Activated CD4-positive, alpha-beta memory T cell treated with anti-CD3 and anti-CD28 coated beads for 36 hours (primary cell): ENCODE measurements around the gene GNAQ. TPM values are rescaled to one million over a fixed set of nuclear protein-coding genes. Genes with fewer than 3 reads are reported as not detected.

Experiments used
- CTCF ChIA-PET: fragments of 350-600 bp; sonication (Branson Sonifier 250); formaldehyde crosslinking; loops from one replicate; lab custom pipeline; 2021; ENCODE audit warnings: antibody characterized with exemption, inconsistent platforms; lab: Charles Lee
- POLR2A ChIA-PET: fragments of 350-600 bp; sonication (Branson Sonifier 250); formaldehyde crosslinking; loops from one replicate; lab custom pipeline; 2021; ENCODE audit warnings: antibody characterized with exemption; lab: Charles Lee
- DNase-seq: peaks from one replicate; pipeline ENCODE4 v3.0.0-alpha.2; 2020
- H3K27ac Mint-ChIP-seq: one replicate; pipeline ENCODE4 v1.8.0; 2021; ENCODE audit warnings: mixed read lengths
- H3K27me3 Mint-ChIP-seq: one replicate; pipeline ENCODE4 v1.8.0; 2021; ENCODE audit warnings: mixed read lengths
- H3K36me3 Mint-ChIP-seq: one replicate; pipeline ENCODE4 v1.8.0; 2021; ENCODE audit warnings: mixed read lengths
- H3K4me1 Mint-ChIP-seq: one replicate; pipeline ENCODE4 v1.8.0; 2021; ENCODE audit warnings: low read depth, mixed read lengths
- H3K4me3 Mint-ChIP-seq: one replicate; pipeline ENCODE4 v1.8.0; 2021; ENCODE audit warnings: mild to moderate bottlenecking, mixed read lengths
- H3K9me3 Mint-ChIP-seq: one replicate; pipeline ENCODE4 v1.8.0; 2021; ENCODE audit warnings: mixed read lengths
- intact Hi-C: fragments of 100-400 bp; cut with micrococcal nuclease; formaldehyde crosslinking; loops from one replicate; pipeline ENCODE4 v1.15.1; 2023
- total RNA-seq, 2 experiments: library from RNA; stranded (reverse); gene quantifications; one replicate each; pipeline ENCODE4 v1.2.3, GENCODE V29; 2021

The GNAQ gene
- total RNA-seq, 2 experiments from 2014 or later: 25.9 to 26.1 TPM

DNA sequence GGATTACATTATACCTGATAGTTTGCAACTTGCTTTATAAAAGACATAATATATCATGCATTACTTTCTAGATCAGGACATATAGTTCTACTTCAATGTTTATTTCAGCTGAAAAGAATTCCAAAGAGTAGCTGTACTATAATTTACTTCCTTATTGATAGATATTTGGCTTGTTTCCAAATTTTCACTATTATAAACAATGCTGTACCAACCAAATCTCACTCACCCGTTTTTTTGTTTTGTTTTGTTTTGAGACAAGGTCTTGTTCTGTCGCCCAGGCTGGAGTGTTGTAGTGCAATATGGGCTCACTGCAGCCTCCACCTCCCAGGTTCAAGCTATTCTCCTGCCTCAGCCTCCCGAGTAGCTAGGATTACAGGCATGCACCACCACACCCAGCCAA lies 132.7 kb downstream of the GNAQ start:
- no peak for DNase-seq
- peaks cover 34% of the 10 kb centered on the region for H3K4me1 Mint-ChIP-seq
- peaks cover 8% of the 10 kb centered on the region for H3K36me3 Mint-ChIP-seq
- no peaks in the 10 kb centered on the region for H3K27me3 Mint-ChIP-seq
- H3K9me3 Mint-ChIP-seq: no peaks in the 10 kb centered on the region
- no peak overlapping the region for H3K27ac Mint-ChIP-seq
- ChIA-PET POLR2A (interaction anchor here (0.6 kb wide), 1 partner anchor 122 kb away, joined by 3 read pairs; no protein-coding TSS in a partner anchor), CTCF (no interaction called here)
- intact Hi-C loops: no loop called here
- no peak overlapping the region for H3K4me3 Mint-ChIP-seq

DNA sequence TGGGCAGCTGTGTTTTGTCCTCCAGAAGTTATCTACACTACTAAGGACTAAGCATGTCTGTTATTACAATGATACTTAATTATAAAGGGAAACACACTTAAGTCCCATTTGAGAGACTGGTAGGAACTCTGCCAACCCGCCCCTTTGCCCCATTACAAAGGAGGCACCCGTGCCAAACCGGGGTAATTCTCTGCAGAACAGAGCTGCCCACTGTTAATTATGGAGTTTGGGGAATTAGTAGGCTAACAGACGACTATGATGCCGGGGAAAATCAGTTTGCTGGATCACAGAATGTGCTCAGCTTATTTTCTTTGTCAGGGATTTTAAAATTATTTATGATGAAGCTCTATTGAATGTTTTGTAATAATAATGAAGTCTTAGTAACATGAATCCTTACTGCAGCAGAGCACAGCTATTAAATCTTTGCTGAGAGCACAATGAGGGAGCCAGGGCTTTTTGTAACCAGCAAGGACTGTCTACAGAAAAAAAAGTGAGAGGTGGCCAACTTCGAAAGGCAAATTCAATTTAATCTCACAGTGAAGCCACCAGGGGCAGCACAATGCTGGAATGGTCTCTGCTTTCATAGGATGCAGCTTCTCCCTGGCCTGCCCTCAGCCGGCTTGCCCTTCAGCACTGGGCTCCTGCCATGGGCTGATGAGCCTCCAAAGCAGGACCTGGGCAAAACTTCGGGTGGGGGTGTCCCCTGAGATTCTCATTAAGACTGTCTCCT lies 134.5 kb downstream of the GNAQ start:
- H3K27ac Mint-ChIP-seq: no peak overlapping the region
- ChIA-PET CTCF (interaction anchor here (0.7 to 1.6 kb wide), 5 partner anchors 9 to 224 kb away, joined by 3 to 6 read pairs (median 4); no protein-coding TSS in a partner anchor), POLR2A (no interaction called here)
- DNase-seq: no peak
- H3K4me1 Mint-ChIP-seq: peaks cover 44% of the 10 kb centered on the region
- H3K9me3 Mint-ChIP-seq: no peaks in the 10 kb centered on the region
- peaks cover 9% of the 10 kb centered on the region for H3K36me3 Mint-ChIP-seq
- no peak overlapping the region for H3K4me3 Mint-ChIP-seq
- H3K27me3 Mint-ChIP-seq: no peaks in the 10 kb centered on the region
- intact Hi-C loops: no loop called here

DNA sequence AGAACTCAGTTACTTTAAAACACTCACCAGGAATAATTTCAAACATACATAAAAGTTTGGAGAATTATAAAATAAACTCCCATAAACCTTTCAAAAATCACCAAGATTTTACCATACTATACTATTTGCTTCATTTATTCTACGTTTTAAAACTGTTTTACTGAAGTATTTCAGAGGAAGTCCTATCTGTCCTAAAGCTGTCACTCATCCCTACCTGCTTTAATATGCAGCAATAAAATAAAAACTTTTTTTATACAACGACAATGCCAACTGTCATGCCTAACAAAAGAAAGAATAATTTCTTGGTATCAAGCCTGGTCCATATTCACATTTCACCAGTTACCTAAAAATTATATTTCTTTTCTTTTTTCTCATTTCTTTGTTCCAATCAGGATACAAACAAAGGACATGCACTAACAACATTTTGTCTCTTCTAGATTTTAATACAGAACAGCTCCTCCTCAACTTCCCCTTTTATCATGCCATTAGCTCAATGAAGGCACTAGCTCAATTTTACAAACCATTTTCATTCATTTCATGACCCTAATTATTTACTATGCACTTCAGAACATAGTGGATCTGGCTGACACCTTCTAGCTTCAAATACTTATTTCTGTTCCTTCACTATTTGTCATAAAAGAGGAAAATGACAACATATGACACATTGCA lies 135.2 kb downstream of the GNAQ start:
- H3K27me3 Mint-ChIP-seq: no peaks in the 10 kb centered on the region
- POLR2A ChIA-PET: no interaction called here
- peaks cover 9% of the 10 kb centered on the region for H3K36me3 Mint-ChIP-seq
- DNase-seq: no peak
- no peaks in the 10 kb centered on the region for H3K9me3 Mint-ChIP-seq
- CTCF ChIA-PET: interaction anchor here (0.7 to 1.6 kb wide), 5 partner anchors 8 to 225 kb away, joined by 3 to 6 read pairs (median 4); no protein-coding TSS in a partner anchor
- H3K4me3 Mint-ChIP-seq: no peak overlapping the region
- no peak overlapping the region for H3K27ac Mint-ChIP-seq
- H3K4me1 Mint-ChIP-seq: peaks cover 45% of the 10 kb centered on the region
- intact Hi-C loops: no loop called here

DNA sequence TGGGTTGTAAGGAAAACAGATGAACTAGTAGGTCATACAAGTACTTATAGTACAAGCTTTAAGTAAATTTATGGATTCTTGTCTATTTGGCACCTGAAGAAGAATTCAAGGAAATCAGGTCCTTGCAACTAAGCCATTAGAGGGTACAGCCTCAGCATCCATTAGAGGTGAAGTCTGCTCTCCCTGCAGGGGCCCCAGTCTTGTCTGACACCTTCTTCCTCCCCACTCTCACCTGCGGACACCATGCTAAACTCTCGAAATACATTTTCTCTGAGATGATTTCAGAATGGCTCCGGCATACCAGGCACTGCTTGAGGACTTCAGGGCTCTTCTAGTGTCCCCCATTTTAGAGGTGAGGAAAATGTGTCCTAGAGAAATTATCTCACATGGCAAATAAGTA lies 137.9 kb downstream of the GNAQ start:
- ChIA-PET CTCF (no interaction called here), POLR2A (no interaction called here)
- no peak for DNase-seq
- no peaks in the 10 kb centered on the region for H3K27me3 Mint-ChIP-seq
- intact Hi-C loops: no loop called here
- H3K4me1 Mint-ChIP-seq: peaks cover 24% of the 10 kb centered on the region
- no peak overlapping the region for H3K4me3 Mint-ChIP-seq
- H3K36me3 Mint-ChIP-seq: peaks cover 7% of the 10 kb centered on the region
- no peak overlapping the region for H3K27ac Mint-ChIP-seq
- no peaks in the 10 kb centered on the region for H3K9me3 Mint-ChIP-seq

DNA sequence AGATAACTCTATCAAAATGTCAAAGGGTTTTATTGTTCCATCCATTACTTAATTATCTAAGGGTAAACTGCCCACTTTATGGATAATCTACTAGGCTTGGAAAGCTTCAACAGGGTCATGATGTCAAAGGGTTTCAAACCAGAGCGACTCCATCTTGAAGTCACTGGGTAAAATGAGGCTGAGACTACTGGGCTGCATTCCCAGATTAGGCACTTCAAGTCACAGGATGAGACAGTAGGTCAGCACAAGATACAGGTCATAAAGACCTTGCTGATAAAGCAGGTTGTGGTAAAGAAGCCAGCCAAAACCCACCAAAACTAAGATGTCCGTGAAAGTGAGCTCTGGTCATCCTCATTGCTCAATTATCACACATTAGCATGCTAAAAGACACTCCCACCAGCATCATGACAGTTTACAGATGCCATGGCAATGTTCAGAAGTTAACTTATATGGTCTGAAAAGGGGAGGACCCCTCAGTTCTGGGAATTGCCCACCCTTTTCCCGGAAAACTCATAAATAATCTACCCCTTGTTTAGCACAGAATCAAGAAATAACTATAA lies 138.6 kb downstream of the GNAQ start:
- Mint-ChIP-seq H3K36me3 (peaks cover 7% of the 10 kb centered on the region), H3K4me1 (peaks cover 23% of the 10 kb centered on the region), H3K27ac (no peak overlapping the region), H3K4me3 (no peak overlapping the region), H3K9me3 (no peaks in the 10 kb centered on the region), H3K27me3 (no peaks in the 10 kb centered on the region)
- ChIA-PET CTCF (no interaction called here), POLR2A (no interaction called here)
- intact Hi-C loops: no loop called here
- DNase-seq: no peak

DNA sequence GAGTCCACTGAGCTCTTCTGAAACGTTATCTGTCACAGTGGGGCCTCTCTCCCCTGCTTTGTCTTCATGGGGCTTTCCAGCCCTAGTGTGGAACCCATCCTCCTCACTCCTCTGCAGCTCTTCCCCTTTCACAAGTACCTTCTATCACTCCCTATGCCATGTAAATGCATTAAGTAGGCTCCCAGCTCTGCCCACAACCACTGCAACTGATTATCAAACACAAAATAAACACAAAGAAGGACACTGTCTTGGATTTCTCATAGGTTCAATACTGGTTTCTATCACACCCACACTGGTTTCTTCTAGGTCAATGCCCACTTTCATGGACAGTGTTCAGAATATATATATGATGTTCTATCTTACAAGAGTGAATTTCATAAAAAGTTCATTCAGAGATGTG lies 139.4 kb downstream of the GNAQ start:
- Mint-ChIP-seq H3K4me1 (peaks cover 18% of the 10 kb centered on the region), H3K36me3 (peaks cover 7% of the 10 kb centered on the region), H3K27me3 (no peaks in the 10 kb centered on the region), H3K4me3 (no peak overlapping the region), H3K27ac (peak overlapping the region; percentile 58), H3K9me3 (no peaks in the 10 kb centered on the region)
- peak; percentile 18 for DNase-seq
- CTCF ChIA-PET: interaction anchor here (1.2 kb wide), 1 partner anchor 229 kb away, joined by 4 read pairs; no protein-coding TSS in a partner anchor
- intact Hi-C loops: no loop called here
- POLR2A ChIA-PET: no interaction called here

DNA sequence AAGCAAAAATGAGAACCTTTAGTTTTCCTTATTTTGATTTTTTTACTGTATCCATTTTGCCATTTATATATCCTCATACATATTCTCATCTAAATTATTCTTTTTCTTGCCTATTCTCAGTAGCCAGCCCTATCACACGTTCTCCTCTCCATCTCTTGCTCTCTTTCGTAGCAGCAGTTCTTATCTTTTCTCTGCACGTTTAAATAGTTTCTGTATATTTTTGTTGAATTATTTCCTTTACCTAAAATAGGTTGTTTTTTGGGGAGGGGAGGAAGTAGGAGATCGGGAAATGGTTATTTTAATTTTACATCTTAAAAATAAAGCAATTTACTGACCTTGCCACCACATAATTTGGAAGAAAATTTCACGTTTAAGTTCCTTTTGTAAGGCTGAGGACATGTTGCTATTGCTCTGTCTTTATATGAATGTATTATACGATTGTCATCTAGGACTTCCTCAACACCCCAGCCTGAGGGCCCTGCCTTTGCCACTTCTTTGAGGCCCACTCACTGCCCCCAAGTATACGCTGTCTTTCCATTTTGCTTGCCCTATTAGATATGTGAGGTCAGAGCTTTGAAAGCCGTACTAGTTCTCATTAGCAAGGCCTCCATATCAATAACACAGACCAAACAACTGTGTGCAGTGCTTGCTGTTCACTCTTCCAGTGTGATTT lies 140.3 kb downstream of the GNAQ start:
- ChIA-PET CTCF (interaction anchor here (1.2 kb wide), 1 partner anchor 230 kb away, joined by 4 read pairs; no protein-coding TSS in a partner anchor), POLR2A (no interaction called here)
- Mint-ChIP-seq H3K27ac (no peak overlapping the region), H3K4me3 (no peak overlapping the region), H3K4me1 (peaks cover 15% of the 10 kb centered on the region), H3K36me3 (peaks cover 7% of the 10 kb centered on the region), H3K27me3 (no peaks in the 10 kb centered on the region), H3K9me3 (no peaks in the 10 kb centered on the region)
- intact Hi-C loops: no loop called here
- no peak for DNase-seq

DNA sequence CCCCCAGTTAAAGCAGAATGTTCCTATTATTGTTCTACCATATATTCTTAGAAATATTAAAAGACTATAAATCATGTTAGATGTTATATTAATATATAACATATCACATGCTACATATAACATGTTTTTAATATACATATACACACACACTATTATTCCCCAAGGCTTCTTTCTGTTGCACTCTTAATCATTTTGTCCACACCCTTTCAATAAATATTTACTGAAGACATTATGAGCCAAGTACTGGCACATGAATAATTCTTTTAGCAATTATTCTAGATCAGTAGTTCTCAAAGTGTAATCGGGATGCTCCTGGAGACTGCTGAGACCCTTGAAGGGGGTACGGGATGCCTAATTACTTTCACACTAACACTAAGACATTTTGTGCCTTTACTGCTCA lies 143.9 kb downstream of the GNAQ start:
- peaks cover 29% of the 10 kb centered on the region for H3K4me1 Mint-ChIP-seq
- POLR2A ChIA-PET: no interaction called here
- no peaks in the 10 kb centered on the region for H3K27me3 Mint-ChIP-seq
- no peak overlapping the region for H3K27ac Mint-ChIP-seq
- CTCF ChIA-PET: no interaction called here
- peaks cover 5% of the 10 kb centered on the region for H3K36me3 Mint-ChIP-seq
- H3K9me3 Mint-ChIP-seq: no peaks in the 10 kb centered on the region
- intact Hi-C loops: no loop called here
- DNase-seq: no peak
- no peak overlapping the region for H3K4me3 Mint-ChIP-seq

DNA sequence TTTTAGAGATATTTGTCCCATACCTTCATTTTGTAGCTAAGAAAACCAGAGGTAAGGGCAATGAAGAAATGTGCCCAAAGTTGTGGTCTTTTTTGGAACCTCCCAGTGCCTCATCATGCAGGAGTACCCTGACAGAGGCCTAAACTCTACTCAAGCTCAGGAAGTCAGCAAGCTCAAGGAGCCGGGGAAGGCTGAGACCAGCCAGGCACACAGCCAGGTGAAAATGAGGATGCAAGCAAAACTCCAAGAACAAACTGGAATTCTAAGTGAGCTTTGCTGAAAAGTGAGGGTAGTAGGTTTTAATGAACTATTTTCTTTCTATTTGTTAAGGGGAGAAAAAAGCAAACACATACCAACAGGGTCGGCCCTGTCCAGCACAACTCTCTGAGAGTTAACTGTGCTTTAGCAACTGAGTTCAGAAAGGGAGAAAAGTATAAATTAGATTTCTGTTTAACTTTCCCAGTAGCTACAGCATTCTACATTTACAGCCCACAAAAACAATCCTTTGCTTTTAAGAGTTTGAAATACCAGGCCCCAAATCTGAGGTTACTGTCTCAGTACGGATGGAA lies 146.4 kb downstream of the GNAQ start:
- ChIA-PET CTCF (interaction anchor here (1.5 kb wide), 1 partner anchor 12 kb away, joined by 3 read pairs; no protein-coding TSS in a partner anchor), POLR2A (no interaction called here)
- Mint-ChIP-seq H3K4me1 (peaks cover 23% of the 10 kb centered on the region), H3K36me3 (peaks cover 3% of the 10 kb centered on the region), H3K4me3 (no peak overlapping the region), H3K27me3 (no peaks in the 10 kb centered on the region), H3K27ac (no peak overlapping the region), H3K9me3 (no peaks in the 10 kb centered on the region)
- no peak for DNase-seq
- intact Hi-C loops: no loop called here

DNA sequence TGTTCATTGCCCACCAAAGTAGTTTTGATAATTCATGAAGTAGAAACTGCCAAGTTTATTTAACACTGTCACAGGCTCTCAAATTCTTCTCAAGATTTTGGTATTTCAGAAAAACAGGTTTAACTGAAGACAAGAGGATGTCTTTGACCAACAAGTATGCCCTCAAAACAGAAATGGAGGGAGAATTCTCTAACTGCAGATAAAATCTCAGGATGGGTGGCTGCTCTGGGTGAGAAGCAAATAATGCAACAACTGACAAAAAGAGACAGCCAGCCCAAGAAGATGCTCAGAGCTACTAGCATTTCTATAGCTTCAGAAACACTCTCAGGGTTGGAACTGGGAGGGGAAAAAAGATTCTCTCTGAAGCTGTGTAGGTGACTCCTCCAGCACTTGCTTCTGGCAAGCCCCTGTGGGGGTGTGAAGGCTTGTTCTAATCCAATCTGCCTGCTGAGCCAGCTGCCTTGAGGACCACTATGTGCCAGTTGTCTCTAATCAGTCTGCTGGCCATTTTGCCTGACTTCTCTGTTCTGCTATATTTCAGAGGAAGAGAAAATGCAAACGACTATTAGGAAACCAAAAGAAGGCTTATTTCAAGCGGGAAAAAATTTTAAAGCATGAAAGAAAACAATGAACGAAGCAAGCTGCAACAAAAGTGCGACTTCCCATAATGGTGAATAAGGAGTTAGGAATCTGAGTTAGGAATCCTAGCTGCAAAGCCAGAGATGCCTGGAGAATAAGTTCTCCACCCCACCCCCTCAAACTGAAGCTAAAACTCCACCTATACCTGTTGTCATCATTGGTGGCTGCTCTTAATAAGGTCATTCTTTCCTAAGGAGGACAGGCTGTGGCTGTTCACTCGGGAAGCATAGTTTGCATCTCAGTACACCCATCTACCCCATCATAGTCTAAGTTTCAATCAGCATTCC lies 147.5 kb downstream of the GNAQ start:
- peaks cover 3% of the 10 kb centered on the region for H3K36me3 Mint-ChIP-seq
- ChIA-PET CTCF (interaction anchor here (1.5 kb wide), 1 partner anchor 13 kb away, joined by 3 read pairs; no protein-coding TSS in a partner anchor), POLR2A (no interaction called here)
- no peaks in the 10 kb centered on the region for H3K9me3 Mint-ChIP-seq
- no peak overlapping the region for H3K4me3 Mint-ChIP-seq
- H3K27me3 Mint-ChIP-seq: no peaks in the 10 kb centered on the region
- no peak for DNase-seq
- intact Hi-C loops: no loop called here
- H3K27ac Mint-ChIP-seq: peak overlapping the region; percentile 10
- H3K4me1 Mint-ChIP-seq: peaks cover 23% of the 10 kb centered on the region

DNA sequence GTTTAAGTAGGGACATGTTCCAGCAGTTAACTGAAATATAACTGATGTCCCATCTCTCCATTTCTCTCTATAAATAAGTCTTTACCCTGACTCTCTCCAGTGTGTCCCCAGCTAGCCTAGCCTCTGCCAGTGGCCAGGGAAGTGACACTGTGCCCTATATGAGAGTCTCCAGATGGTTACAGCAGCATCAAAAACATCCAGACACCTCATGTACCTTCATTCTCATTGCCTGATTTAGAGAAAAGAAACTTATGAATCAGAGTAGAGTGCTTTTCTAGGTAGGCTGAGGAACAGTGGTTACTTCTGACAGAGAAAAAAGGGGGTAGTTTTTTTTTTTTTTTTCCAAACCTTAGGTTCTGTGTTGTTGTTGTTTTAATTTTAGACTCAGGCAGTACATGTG lies 148.5 kb downstream of the GNAQ start:
- Mint-ChIP-seq H3K4me1 (peaks cover 23% of the 10 kb centered on the region), H3K36me3 (peaks cover 2% of the 10 kb centered on the region), H3K27ac (peak overlapping the region; percentile 40), H3K9me3 (no peaks in the 10 kb centered on the region), H3K27me3 (no peaks in the 10 kb centered on the region), H3K4me3 (no peak overlapping the region)
- intact Hi-C loops: no loop called here
- ChIA-PET POLR2A (no interaction called here), CTCF (no interaction called here)
- peak; percentile 29 for DNase-seq
